ENCODE measurements around the gene STBD1.
"Not testable (repeated sequence)": the region's sequence is repeated elsewhere in the genome, so short reads cannot be mapped to it uniquely, and the experiment has no call there.

The STBD1 gene

GRCh38 chr4:76287811-76288210 is 18.7 kb upstream of the STBD1 start:
- not testable (repeated sequence) for DNase-seq

DNA sequence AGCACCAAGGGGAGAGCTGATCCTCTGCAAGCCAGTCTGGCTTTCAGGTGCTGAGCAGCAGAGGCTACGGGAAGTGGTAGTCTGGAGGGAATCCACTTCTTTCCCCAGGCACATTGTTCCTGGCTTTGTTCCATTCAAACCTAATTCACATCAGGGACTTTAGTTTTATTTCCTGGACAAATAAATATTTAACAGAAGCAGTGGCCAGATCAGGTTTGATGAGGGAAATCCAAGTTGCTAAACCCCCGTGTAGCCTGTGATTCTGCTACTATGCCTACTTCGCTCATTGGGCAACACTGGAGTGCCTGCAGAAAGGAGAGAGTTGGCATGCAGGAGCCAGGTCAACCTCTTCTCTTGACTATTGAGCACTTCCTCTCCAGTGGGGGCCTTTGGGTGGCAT is 13.8 kb upstream of the STBD1 start:
- DNase-seq, result no peak

- no peak for DNase-seq
These were observed 12.8 kb upstream of the STBD1 start for GRCh38 chr4:76293772-76294171.

DNA sequence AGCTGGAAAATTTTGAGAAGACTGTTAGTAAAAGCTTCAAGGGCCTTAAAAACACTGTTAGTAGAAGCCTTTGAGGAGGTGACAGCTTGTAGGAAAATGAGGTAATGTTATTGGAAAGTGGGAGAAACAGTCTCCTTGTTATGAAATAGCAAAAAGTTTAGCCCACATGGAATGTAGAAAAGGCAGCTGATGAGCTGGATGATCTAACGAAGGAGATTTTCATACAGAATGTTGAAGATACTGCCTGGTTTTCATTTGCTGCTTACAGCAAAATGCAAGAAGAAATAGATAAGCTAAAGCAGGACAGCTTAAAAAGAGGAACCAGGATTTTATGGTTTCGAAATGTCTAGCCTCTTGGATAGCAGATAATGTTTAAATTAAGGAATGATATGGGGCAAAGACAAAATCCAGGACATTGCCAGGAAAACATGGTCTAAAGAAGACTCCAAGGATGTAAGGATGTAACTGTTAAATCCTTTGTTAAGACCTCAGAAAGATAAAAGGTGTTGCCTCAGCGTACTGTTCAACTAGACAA is 10.2 kb upstream of the STBD1 start:
- no peak for DNase-seq

DNA sequence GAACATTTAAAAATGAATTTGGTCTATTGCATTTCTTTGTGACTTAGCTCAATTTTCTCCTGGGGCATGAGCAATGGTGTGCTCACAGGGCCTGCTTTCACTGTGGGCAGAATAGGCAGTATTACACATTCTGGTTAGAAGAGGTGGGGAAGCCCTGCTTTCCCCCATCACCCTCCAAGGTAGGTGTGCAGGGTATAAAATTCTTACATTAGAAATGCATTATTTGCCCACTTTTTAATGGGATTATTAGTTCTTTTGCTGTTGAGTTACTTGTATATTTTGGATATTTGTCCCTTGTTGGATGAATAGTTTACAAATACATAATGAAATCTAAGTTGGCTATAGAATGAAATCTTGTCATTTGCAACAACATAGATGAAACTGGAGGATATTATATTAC is 8.3 kb upstream of the STBD1 start:
- no peak for DNase-seq

DNA sequence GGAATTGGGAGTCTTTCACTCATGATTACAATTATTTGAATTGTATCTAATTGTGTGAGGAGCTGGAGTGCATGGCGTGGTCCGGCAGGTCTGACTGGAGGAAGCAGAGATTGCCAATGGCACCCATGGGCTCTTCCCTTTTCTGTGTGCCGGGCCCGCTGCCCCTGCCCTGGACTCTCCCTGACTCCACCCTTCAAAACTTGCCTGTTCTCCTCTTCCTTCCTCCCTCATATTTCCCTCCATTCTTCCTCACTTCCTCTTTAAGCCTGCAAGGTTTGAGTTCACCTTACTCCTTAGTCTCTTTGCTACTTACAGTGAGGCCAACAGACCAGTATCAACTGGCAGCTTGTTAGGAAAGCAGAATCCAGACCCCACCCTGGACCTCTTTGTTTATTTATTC is 6.5 kb upstream of the STBD1 start:
- no peak for DNase-seq

- DNase-seq, result no peak
These were observed 5.3 kb upstream of the STBD1 start for GRCh38 chr4:76301068-76301774.

- no peak for DNase-seq
These were observed 4.8 kb upstream of the STBD1 start for GRCh38 chr4:76301775-76302162.

- no peak for DNase-seq
These were observed 3.6 kb upstream of the STBD1 start for GRCh38 chr4:76302826-76303438.

- no peak for DNase-seq
These were observed 1.4 kb upstream of the STBD1 start for GRCh38 chr4:76305033-76305687.

GRCh38 chr4:76306882-76307659 is 538 bp downstream of the STBD1 start:
- peak; percentile 7 for DNase-seq

DNA sequence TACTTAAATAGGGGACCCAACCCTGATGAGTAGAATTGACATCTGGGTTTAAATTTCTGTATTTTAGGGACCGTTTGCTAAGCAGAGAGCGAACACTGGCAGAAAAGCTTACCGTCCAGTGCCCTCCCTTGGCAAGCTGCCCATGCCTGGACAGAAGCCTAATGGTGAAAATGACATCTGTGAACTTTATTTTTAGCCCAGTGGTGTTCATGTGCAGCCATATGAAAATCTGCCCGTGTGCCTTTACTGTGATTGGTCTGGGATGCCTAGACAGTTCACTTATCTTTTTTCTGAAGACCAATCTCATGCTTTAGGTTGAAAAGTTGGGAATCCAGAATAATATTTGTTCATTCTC is 1.1 kb downstream of the STBD1 start:
- DNase-seq, result no peak

DNA sequence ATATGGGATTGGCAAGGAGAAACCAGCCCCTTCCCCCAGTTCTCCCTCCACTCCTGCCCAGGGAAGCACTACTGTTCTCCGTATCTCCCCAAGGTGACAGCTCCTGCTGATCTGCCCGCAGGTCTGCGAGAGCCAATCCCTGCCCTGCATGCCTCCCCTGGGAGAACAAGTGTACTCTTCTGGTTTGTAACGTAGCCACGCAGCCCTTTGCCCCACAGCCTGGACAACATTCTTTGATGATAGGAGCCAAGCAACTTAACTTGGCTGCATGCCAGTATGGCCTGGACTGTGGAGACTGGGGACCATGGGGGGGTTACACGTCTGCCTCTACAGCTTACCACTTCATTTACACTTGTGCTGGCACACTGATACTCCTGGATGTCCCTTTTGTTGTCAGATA is 2.0 kb downstream of the STBD1 start:
- DNase-seq, result no peak

DNA sequence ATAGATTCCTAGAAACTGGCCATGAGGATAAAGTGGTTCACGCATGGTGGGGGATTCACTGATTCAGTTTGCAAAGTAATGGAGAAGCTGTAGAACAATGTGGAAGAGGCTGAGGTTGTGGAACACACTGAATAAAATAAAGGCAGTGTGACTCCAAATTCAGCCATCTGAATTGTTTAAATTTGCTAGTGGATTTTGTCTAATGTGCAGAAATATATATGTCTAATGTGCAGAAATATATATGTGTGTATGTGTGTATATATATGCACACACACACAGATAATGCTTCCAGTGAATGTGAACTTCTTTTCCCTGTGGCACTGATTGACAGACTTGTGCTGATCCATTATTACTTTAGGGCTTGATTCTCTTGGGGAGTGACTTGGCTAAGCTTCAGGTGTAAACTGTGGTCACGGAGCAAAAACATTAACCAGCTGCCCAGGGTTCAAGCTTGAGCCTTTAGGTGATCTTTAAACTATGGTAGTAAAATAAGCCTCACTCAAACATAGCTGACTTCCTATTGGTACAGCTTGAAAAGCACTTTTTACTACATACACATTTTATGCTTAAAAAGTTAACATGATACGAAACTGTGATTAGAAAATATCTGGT is 3.5 kb downstream of the STBD1 start:
- no peak for DNase-seq

DNA sequence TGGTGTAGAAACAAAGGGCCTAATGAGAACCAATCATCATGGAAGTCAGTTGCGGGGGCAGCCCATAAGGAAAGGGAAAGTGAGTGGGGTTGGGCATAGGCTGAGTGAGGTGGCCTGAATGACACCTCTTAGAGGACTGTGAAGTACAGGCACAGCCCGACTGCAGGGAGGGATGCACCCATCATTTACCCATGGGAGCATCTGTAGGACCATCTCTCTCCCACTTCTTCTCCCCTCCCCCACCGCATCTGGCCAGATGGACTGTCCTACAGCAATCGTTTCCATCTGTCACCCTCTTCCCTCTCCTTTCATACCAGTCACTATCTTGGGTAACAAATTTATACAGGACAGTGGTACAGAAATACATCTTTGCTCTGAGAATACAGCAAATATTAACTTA is 4.2 kb downstream of the STBD1 start:
- DNase-seq, result no peak

- DNase-seq, result no peak
These were observed 5.4 kb downstream of the STBD1 start for GRCh38 chr4:76311896-76312331.

DNA sequence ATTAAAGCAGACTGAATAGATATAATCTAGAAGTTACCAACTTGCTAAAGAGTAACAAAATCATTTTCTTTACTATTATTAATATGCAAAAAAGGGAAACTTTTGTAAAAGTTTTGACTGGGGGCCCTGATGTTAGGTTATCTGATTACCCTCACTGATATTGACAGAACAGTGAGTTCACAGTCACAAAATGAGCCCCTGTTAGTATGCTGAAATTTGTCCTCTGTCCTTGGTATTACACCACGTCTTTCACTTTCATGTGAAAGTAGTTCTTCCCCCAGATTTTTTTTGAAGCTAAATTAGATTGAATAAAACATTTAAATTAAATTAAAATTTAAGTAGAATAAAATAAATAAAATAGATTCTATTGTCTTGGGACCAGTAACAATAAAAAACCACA is 5.9 kb downstream of the STBD1 start:
- DNase-seq, result no peak

- no peak for DNase-seq
These were observed 7.0 kb downstream of the STBD1 start for GRCh38 chr4:76313547-76313946.

- DNase-seq, result no peak
These were observed 8.9 kb downstream of the STBD1 start for GRCh38 chr4:76315267-76315918.

DNA sequence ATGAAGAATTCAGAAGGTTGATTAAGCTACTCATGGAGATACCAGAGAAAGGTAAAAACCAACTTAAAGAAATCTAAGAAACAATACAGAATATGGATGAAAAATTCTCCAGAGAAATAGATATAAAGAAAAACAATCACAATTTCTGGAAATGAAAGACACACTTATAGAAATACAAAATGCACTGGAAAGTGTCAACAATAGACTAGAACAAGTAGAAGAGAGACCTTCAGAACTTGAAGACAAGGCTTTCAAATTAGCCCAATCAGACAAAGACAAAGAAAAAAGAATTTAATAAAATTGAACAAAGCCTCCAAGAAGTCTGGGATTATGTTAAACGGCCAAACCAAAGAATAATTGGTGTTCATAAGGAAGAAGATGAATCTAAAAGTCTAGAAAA is 9.6 kb downstream of the STBD1 start:
- no peak for DNase-seq

GRCh38 chr4:76322236-76322635 is 15.7 kb downstream of the STBD1 start:
- DNase-seq, result no peak

- DNase-seq, result no peak
These were observed 18.5 kb downstream of the STBD1 start for GRCh38 chr4:76325072-76325471.

All from NCI-H748 treated with DMSO at 0.1 percent for 48 hours (cell line).